Activated T-cell treated with anti-CD3 and anti-CD28 coated beads for 1 hour (primary cell): ENCODE results near the gene FMNL3.
"Not testable (repeated sequence)": the region's sequence is repeated elsewhere in the genome, so short reads cannot be mapped to it uniquely, and the experiment has no call there.

Experiments
- DNase-seq: peaks from one replicate; pipeline ENCODE4 v3.0.0-alpha.2; 2020; ENCODE audit warnings: low read depth

The FMNL3 gene, protein sequence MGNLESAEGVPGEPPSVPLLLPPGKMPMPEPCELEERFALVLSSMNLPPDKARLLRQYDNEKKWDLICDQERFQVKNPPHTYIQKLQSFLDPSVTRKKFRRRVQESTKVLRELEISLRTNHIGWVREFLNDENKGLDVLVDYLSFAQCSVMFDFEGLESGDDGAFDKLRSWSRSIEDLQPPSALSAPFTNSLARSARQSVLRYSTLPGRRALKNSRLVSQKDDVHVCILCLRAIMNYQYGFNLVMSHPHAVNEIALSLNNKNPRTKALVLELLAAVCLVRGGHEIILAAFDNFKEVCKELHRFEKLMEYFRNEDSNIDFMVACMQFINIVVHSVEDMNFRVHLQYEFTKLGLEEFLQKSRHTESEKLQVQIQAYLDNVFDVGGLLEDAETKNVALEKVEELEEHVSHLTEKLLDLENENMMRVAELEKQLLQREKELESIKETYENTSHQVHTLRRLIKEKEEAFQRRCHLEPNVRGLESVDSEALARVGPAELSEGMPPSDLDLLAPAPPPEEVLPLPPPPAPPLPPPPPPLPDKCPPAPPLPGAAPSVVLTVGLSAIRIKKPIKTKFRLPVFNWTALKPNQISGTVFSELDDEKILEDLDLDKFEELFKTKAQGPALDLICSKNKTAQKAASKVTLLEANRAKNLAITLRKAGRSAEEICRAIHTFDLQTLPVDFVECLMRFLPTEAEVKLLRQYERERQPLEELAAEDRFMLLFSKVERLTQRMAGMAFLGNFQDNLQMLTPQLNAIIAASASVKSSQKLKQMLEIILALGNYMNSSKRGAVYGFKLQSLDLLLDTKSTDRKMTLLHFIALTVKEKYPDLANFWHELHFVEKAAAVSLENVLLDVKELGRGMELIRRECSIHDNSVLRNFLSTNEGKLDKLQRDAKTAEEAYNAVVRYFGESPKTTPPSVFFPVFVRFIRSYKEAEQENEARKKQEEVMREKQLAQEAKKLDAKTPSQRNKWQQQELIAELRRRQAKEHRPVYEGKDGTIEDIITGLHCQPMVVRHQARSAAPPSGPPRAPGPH

GRCh38 chr12:49707128-49707811, at the start of gene FMNL3:
Gene FMNL3, minus strand, starts transcription at chr12:49707405. Its CDS starts 225 bp downstream, at chr12:49707180.
- DNase-seq = peak; percentile 99

- DNase-seq = no peak
Observed at GRCh38 chr12:49750996-49751393, 43.8 kb upstream of the FMNL3 start.

GRCh38 chr12:49750027-49750995, 43.1 kb upstream of the FMNL3 start:
- no peak for DNase-seq

DNA sequence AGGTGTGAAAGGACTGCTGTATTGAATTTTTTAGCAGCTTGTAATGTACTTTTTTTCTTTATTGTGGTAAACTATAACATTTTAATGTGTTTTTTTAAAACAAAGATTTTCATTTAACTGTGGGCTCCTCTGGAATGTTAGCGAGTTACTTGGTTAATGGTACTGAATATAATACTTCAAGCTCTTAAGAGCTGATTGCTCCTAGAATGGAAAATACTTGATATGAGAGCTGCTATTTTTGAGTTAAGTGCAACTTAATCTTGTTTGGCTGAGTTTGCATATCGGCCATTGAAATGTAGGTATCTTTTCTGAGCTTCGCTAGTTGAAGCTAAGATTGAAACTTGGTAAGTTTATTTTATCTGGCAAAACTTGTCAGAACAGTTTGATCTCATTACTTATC, 41.6 kb upstream of the FMNL3 start:
- DNase-seq = no peak

- no peak for DNase-seq
Observed at GRCh38 chr12:49748306-49748705, 41.1 kb upstream of the FMNL3 start.

- no peak for DNase-seq
Observed at GRCh38 chr12:49744363-49744885, 37.2 kb upstream of the FMNL3 start.

DNA sequence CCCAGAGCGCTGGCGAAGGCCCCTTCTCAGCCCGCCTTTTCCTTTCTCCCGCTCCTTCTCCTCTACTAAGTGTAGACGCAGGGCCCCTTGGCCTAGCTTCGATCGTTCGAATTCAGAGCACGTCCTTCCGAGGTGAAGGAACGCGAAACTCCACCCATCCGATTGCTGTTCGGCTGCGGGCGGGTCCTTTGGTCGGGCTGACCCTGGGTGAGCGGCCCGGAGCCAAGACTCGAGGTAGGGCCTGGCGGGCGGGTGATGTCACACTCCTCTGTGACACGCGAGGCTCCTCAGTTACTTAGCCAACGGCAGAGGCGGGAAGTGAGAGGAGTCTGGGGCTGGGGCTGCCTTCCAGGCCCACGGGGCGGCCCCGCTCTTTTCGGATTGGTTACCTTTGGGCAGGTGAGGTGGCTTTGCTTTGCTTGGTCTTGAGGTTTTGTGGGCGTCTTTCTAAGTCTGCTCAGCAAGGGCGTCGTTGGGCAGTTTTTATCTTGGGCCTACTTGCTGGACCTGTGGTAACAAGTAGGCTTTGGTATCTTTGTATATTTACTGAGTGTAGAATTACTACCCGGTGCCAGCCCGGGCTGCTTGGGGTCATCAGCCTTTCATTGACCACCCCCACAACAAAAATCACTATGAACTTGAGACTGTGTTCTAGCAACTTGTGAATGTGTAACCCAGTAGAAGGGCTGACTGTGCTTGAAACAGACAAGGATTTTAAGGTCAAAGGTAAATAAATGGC, 34.8 kb upstream of the FMNL3 start:
- peak; percentile 64 for DNase-seq

DNA sequence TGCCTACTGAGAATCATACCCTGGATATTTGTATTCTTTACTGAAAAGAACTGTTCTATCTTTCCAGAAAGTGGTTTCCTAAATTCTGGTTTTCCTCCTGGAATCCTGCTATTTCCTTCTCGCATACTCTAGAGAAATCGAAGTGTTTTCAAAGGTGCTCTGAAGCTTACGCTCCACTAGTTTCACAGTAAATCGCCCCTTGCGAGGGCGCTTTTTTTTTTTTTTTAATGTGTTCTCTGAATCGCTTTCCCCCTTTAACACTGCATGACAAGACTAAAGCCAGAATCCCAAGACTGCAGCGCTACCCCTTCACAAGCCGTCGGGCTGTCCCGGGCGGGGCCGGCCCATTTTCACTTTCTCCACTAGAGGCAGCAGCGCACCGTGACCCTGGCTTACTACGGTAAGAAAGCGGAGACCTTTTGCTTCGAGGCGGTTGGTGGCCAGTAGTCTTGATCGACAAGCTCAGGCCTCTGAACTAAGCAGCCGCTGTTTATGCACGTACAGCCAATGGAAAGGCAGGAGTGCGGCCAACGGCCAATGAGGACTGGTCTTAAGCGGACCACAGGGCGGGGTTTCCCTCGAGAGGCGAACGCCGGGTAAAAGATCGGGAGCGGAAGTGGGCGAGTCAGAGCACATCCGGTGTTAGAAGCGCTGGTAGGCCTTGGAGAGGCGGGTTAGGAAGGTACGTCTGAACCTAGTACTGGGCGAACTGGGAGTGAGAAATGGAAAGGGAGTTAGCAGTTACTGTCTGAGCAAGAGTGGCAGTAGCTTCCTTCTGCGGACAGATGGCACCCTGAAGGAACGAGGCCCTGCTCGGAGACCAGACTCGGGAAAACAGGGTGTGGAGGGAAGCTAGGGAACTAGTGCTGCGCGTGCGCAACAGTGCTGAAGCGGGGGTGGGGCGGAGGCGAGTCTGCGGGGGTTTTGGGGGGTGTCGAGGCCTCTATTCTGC, 34.0 kb upstream of the FMNL3 start, which contains the start of gene TMBIM6:
TSS of gene TMBIM6 (plus strand) at position 628 of the 952 bp plus-strand sequence. CDS start 10,937 bp downstream, outside the sequence.
- peak; percentile 96 for DNase-seq

GRCh38 chr12:49740277-49740676, 33.1 kb upstream of the FMNL3 start:
- DNase-seq = not testable (repeated sequence)

DNA sequence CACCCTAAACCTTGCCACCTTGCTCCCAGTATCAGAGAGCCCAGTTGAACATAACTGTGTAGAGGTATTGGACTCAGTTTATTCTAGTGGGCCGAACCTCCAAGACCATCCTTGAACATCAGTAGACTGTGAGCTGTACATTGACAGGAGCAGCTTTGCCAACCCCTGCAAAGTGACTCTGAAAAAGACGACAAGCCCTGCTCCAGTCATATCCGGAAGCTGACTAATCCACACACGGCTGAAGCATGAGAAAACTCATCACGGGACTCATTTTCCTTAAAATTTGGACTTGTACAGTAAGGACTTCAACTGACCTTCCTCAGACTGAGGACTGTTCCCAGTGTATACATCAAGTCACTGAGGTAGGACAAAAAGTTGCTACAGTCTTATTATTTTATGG, 31.5 kb upstream of the FMNL3 start:
- not testable (repeated sequence) for DNase-seq

GRCh38 chr12:49734900-49735299, 27.7 kb upstream of the FMNL3 start:
- DNase-seq = not testable (repeated sequence)

DNA sequence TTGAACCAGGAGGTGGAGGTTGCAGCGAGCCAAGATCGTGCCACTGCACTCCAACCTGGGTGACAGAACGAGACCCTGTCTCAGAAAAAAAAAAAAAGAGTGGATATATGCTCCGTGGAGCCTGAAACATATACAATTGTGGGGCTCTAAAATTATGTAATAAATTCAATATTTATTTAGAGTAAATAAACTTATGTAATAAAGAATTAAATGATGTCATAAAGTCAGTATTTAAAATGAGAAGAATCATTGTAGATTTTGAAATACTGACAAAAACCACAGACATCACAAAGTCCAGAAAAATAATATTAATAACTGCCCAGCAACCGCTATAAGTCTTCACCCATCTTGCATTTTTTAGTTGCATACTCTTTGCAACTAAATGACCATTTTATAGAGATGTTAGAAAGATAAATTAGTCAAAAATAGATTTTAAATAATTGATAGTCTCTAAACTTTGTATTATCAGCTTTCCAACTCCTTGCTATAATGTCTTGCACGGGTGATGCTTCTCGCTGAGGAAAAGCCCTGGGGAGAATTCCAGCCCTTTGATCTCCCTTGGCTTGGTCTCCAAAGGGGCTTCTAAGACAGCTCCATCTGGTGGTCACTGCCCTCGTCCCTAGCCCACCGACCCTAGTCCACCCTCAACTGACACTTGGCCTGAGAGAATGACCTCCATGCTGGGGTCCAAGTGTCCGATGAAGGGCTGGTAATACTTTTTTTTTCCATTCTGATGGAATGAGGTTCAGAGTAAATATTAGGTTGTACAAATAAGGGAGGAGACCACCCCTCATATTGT, 26.2 kb upstream of the FMNL3 start:
- DNase-seq = no peak

- DNase-seq = no peak
Observed at GRCh38 chr12:49730568-49731101, 23.4 kb upstream of the FMNL3 start.

DNA sequence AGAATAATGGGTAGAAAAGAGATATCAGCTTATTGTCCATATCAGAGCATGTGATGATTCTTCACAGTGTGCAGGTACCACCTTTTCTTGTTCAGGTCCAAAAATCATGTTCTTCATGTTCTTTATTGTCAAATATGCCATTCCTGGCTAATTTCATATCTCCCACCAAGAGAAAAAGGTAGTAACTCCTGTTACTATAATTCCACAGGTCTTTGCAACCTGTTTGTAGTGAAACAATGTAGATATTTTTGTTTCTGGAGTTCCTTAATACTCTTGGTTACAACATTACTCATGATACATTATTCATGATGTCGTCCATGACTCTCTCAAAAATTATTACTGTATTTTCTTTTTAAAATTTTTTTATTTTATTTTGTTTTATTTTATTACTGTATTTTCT, 22.8 kb upstream of the FMNL3 start:
- DNase-seq = no peak

DNA sequence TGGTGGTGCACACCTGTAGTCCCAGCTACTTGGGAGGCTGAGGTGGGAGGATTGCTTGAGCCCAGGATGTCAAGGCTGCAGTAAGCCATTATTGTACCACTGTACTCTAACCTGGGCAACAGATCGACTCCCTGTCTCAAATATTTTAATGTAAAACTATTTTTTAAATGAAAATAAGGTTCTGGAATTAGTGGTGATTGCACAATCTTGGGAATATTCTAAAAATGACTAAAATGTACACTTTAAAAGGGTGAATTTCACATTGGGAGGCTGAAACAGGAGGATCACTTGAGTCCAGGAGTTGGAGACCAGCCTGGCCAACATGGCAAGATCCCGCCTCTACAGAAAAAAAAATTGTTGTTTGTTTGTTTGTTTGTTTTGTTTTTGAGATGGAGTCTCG, 21.2 kb upstream of the FMNL3 start:
- DNase-seq = no peak

GRCh38 chr12:49721355-49721754, 14.2 kb upstream of the FMNL3 start:
- not testable (repeated sequence) for DNase-seq

GRCh38 chr12:49720214-49720613, 13.0 kb upstream of the FMNL3 start:
- no peak for DNase-seq
